Natural killer cell treated with Interleukin-12 subunit alpha and Interleukin-12 subunit beta and Interleukin-15 and Interleukin-18, amount 100 ng/mL, for 72 hours (primary cell): ENCODE measurements around the gene ABCB1. TPM values are rescaled to one million over a fixed set of nuclear protein-coding genes. Genes with fewer than 3 reads are reported as not detected.
"Not testable (repeated sequence)": the region's sequence is repeated elsewhere in the genome, so short reads cannot be mapped to it uniquely, and the experiment has no call there.

Source experiments
- ATAC-seq, 2 donors: fragments of 150-1000 bp; cut with Tn5 transposase in 1 of 2; sonication (Bioruptor Pico), chemical (Tn5 transposase) in 1 of 2; 2 replicates each; pipeline ENCODE4 v1.10.0; 2021
- DNase-seq: peaks from one replicate; pipeline ENCODE4 v3.0.0; 2022; ENCODE audit warnings: low spot score
- H3K27ac Mint-ChIP-seq, 2 donors: 1 replicate in 1 of 2; 2 replicates in 1 of 2; pipeline ENCODE4 v1.8.0; 2022; ENCODE audit warnings: mixed read lengths in 2 of 2, mild to moderate bottlenecking in 1 of 2, moderate library complexity in 1 of 2
- H3K27me3 Mint-ChIP-seq, 2 donors: 1 replicate in 1 of 2; 2 replicates in 1 of 2; pipeline ENCODE4 v1.8.0; 2022; ENCODE audit warnings: mixed read lengths in 2 of 2
- H3K36me3 Mint-ChIP-seq: one replicate; pipeline ENCODE4 v1.8.0; 2022; ENCODE audit warnings: mixed read lengths
- H3K4me1 Mint-ChIP-seq, 2 donors: 1 replicate in 1 of 2; 2 replicates in 1 of 2; pipeline ENCODE4 v1.8.0; 2022; ENCODE audit warnings: low read depth in 2 of 2, mixed read lengths in 2 of 2, mild to moderate bottlenecking in 1 of 2
- H3K4me3 Mint-ChIP-seq: one replicate; pipeline ENCODE4 v1.8.0; 2022; ENCODE audit warnings: mixed read lengths
- H3K9me3 Mint-ChIP-seq: 2 replicates; pipeline ENCODE4 v1.8.0; 2022; ENCODE audit warnings: mixed read lengths
- total RNA-seq, 2 donors: library from RNA; stranded (reverse); gene quantifications; one replicate each; pipeline ENCODE4 v1.2.3, GENCODE V29; 2022

ABCB1 gene
- total RNA-seq, 2 donors from 2014 or later = 11.1 to 15.1 TPM

DNA sequence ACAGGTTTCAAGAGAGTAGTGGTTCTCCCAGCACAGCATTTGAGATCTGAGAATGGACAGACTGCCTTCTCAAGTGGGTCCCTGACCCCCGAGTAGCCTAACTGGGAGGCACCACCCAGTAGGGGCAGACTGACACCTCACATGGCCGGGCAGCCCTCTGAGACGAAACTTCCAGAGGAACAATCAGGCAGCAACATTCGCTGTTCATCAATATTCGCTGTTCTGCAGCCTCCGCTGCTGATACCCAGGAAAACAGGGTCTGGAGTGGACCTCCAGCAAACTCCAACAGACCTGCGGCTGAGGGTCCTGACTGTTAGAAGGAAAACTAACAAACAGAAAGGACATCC is 135.2 kb downstream of the ABCB1 start:
- H3K9me3 Mint-ChIP-seq, H3K36me3 Mint-ChIP-seq, H3K27ac Mint-ChIP-seq, H3K4me3 Mint-ChIP-seq, H3K4me1 Mint-ChIP-seq, ATAC-seq, DNase-seq: not testable (repeated sequence)
- peaks cover 24 to 27% of the 10 kb centered on the region in 2 donors for H3K27me3 Mint-ChIP-seq

DNA sequence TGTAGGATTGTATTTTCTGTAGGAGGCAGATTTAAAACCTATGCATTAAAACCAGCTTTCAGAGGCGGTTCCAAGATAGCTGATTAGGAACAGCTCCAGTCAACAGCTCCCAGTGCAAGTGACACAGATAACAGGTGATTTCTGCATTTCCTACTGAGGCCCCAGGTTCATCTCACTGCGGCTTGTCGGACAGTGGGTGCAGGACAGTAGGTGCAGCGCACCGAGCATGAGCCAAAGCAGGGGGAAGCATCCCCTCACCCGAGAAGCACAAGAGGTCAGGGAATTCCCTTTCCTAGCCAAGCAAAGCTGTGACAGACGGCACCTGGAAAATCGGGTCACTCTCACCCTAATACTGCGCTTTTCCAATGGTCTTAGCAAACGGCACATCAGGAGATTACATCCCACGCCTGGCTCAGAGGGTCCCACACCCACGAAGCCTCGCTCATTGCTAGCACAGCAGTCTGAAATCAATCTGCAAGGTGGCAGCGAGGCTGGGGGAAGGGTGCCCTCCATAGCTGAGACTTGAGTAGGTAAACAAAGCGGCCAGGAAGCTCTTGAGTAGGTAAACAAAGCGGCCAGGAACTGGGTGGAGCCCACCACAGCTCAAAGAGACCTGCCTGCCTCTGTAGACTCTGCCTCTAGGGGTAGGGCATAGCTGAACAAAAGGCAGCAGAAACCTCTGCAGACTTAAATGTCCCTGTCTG is 135.7 kb downstream of the ABCB1 start:
- H3K9me3 Mint-ChIP-seq = not testable (repeated sequence)

DNA sequence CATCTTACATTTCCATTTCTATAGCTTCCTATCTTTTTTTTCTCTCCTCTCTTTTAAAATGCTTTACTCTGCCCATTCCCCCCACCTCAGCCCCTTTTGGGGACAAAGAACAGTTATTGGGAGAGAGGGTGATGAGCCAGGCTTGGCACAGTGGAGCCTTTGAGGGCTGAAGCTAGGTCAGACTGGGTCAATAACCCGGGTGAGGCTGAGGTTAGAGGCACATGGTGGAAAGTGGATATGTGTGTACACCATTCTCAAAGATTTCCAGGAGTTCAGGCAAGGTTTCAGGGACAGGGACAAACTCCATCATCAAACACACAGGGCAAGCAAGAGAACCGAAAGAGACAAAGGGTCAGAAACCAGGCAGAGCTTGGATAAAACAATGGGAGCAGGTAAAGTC is 136.7 kb downstream of the ABCB1 start:
- H3K27ac Mint-ChIP-seq = no peak overlapping the region
- H3K4me3 Mint-ChIP-seq = no peak overlapping the region
- peaks cover 6% of the 10 kb centered on the region for H3K36me3 Mint-ChIP-seq
- H3K27me3 Mint-ChIP-seq = peaks cover 22 to 25% of the 10 kb centered on the region in 2 donors
- H3K9me3 Mint-ChIP-seq = peaks cover 3% of the 10 kb centered on the region
- ATAC-seq (no peak), DNase-seq (no peak)
- no peaks in the 10 kb centered on the region for H3K4me1 Mint-ChIP-seq

More for the DNA sequence above, 135.7 kb downstream of the ABCB1 start:
- H3K36me3 Mint-ChIP-seq, ATAC-seq, H3K4me3 Mint-ChIP-seq, DNase-seq, H3K27ac Mint-ChIP-seq, H3K4me1 Mint-ChIP-seq: not testable (repeated sequence)
- peaks cover 22% of the 10 kb centered on the region in 2 donors for H3K27me3 Mint-ChIP-seq

DNA sequence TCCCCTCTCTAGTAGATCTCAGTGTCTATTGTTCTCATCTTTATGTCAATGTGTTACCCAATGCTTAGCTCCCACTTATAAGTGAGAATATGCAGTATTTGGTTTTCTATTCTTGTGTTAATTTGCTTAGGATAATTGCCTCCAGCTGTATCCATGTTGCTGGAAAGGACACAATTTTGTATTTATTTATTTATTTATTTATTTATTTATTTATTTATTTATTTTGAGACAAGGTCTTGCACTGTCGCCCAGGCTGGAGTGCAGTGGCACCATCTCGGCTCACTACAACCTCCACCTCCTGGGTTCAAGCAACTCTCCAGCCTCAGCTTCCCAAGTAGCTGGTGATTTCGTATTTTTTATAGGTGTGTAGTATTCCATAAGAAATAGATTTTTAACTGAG is 140.2 kb downstream of the ABCB1 start:
- not testable (repeated sequence) for DNase-seq, H3K4me1 Mint-ChIP-seq, ATAC-seq, H3K9me3 Mint-ChIP-seq, H3K27ac Mint-ChIP-seq, H3K36me3 Mint-ChIP-seq, H3K4me3 Mint-ChIP-seq
- peaks cover 11 to 20% of the 10 kb centered on the region in 2 donors for H3K27me3 Mint-ChIP-seq

DNA sequence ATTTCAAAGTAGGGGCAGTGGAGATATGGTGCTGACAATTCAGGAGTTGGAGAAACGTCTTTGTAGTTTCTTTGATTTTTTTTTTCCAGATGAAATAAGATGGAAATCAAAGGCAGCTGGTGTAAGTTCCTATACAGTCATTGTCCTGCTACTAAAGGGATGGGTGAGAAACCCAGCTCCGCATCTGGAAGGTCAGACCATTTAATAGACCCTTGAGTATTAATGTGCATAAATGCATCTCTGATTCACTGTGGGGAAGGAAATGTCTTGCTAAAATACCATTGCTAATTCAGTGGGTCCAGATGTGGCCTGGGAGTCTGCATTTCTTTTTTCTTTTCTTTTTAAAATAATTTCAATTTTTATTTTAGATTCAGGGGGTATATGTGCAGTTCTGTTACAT is 140.7 kb downstream of the ABCB1 start:
- no peaks in the 10 kb centered on the region for H3K36me3 Mint-ChIP-seq
- H3K27ac Mint-ChIP-seq = no peak overlapping the region
- H3K4me1 Mint-ChIP-seq = no peaks in the 10 kb centered on the region
- H3K27me3 Mint-ChIP-seq = peaks cover 11 to 20% of the 10 kb centered on the region in 2 donors
- no peaks in the 10 kb centered on the region for H3K9me3 Mint-ChIP-seq
- ATAC-seq (no peak), DNase-seq (no peak)
- H3K4me3 Mint-ChIP-seq = no peak overlapping the region

DNA sequence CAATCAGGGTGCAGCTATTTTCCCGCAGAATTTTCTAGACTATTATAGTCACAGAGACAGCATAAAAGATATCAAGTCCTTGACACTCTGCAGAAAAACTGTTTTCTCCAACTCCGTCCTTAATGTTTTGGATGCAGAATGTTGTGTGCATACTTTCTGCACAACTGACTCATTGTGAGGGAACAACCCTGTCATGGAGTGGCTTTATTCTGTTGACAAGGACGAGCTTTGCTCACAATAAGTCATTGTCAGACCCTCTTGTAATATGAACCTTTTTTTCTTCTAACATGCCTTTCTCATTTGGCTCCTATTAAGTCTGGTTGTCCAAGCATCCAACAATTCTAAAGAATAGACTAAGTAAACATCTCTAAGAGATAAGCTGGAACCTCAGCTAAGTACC is 142.5 kb downstream of the ABCB1 start:
- Mint-ChIP-seq H3K9me3 (no peaks in the 10 kb centered on the region), H3K27ac (no peak overlapping the region), H3K27me3 (peaks cover 7 to 13% of the 10 kb centered on the region in 2 donors), H3K36me3 (no peaks in the 10 kb centered on the region), H3K4me3 (no peak overlapping the region), H3K4me1 (no peaks in the 10 kb centered on the region)
- no peak for ATAC-seq
- DNase-seq = no peak

DNA sequence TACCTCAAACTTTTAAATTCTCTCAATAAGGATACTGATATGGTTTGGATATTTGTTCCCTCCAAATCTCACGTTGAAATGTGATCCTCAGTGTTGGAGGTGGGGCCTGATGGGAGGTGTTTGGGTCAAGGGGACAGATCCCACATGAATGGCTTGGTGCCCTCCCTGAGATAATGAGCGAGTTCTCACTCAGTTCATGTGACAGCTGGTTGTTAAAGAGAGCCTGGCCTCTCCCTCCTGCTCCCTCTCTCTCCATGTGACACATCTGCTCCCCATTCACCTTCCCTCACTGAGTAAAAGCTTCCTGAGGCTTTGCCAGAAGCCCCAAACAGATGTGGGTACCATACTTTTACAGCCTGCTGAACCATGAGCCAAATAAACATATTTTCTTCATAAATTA is 144.4 kb downstream of the ABCB1 start:
- DNase-seq (no peak), ATAC-seq (no peak)
- no peak overlapping the region for H3K4me3 Mint-ChIP-seq
- H3K27ac Mint-ChIP-seq = no peak overlapping the region
- no peaks in the 10 kb centered on the region for H3K4me1 Mint-ChIP-seq
- no peaks in the 10 kb centered on the region for H3K36me3 Mint-ChIP-seq
- peaks cover 7 to 13% of the 10 kb centered on the region in 2 donors for H3K27me3 Mint-ChIP-seq
- H3K9me3 Mint-ChIP-seq = no peaks in the 10 kb centered on the region

Other genes starting within 250 kb of the ABCB1 start
- gene ABCB4, start 125.2 kb downstream of the ABCB1 start, total RNA-seq = under 1 TPM; 0.20 to 0.69 TPM
- gene RUNDC3B, start 27.5 kb upstream of the ABCB1 start, total RNA-seq = 1 to 10 TPM in 1 of 2 donors, under 1 TPM in 1; 0.84 to 1.5 TPM